Mucosa of descending colon (tissue), 3 donors: Measurements from ENCODE around the gene GLIS1. TPM values are rescaled to one million over a fixed set of nuclear protein-coding genes. Genes with fewer than 3 reads are reported as not detected.

ENCODE experiments used
- ATAC-seq: fragments of 200-7000 bp; cut with Tn5 transposase; one replicate; pipeline ENCODE4 v1.9.1; 2020; ENCODE audit warnings: mild to moderate bottlenecking, moderate library complexity
- DNase-seq, 3 donors: peaks; one replicate each; pipeline ENCODE4 v3.0.0-alpha.2; 2020
- H3K36me3 ChIP-seq: fragments of 200-600 bp; one replicate; pipeline ENCODE4 v1.8.0; 2021; ENCODE audit warnings: low read depth, mild to moderate bottlenecking
- H3K4me1 ChIP-seq: fragments of 200-600 bp; one replicate; pipeline ENCODE4 v1.8.0; 2021; ENCODE audit warnings: low read depth, mild to moderate bottlenecking
- H3K4me3 ChIP-seq: fragments of 200-600 bp; one replicate; pipeline ENCODE4 v1.8.0; 2021; ENCODE audit warnings: mild to moderate bottlenecking
- H3K9me3 ChIP-seq: fragments of 200-600 bp; one replicate; pipeline ENCODE4 v1.8.0; 2021; ENCODE audit warnings: mild to moderate bottlenecking
- CTCF ChIP-seq: fragments of 200-600 bp; IDR thresholded peaks from one replicate; pipeline ENCODE4 v1.8.0; 2022; ENCODE audit warnings: antibody characterized with exemption, mild to moderate bottlenecking
- intact Hi-C, 2 donors: fragments of 100-400 bp; cut with DNase I in 1 of 2; cut with micrococcal nuclease in 1 of 2; formaldehyde crosslinking; loops; one replicate each; pipeline versions ENCODE4 v1.11.0 to v1.11.1; 2022; cut with DNase I, micrococcal nuclease
- total RNA-seq, 3 donors: library from RNA; stranded (reverse); fragmentation: NEBNext Ultra II Directional in 2 of 3; extraction: Animal tissue kit (Norgen Biotek cat#: 25700) in 2 of 3; gene quantifications; one replicate each; pipeline versions ENCODE4 v1.2.1 to v1.2.4, GENCODE V29; 2021 to 2023
- donor health status: DM: no; HTN: no; CAD: no; lungs with moderate emphysema.
- donor health status: DM: no; HTN: no; CAD: no.
- donor health status: DM: no; HTN: yes; CAD: no.

GLIS1 gene
- total RNA-seq, 3 donors from 2014 or later, result 0.09 to 0.24 (median 0.14) TPM

- Histone ChIP-seq H3K36me3 (no peaks in the 10 kb centered on the region), H3K4me3 (no peak overlapping the region), H3K4me1 (no peaks in the 10 kb centered on the region), H3K9me3 (no peaks in the 10 kb centered on the region)
- no peak for ATAC-seq
- no peak for TF ChIP-seq CTCF
- no peak for DNase-seq
- intact Hi-C loops, result no loop called here
Measured at GRCh38 chr1:53580739-53581475, 158.1 kb downstream of the GLIS1 start.

GRCh38 chr1:53580009-53580400 lies 159.0 kb downstream of the GLIS1 start:
- H3K36me3 ChIP-seq, result no peaks in the 10 kb centered on the region
- DNase-seq, result no peak
- H3K4me3 ChIP-seq, result no peak overlapping the region
- intact Hi-C loops, result no loop called here
- no peak for TF ChIP-seq CTCF
- H3K4me1 ChIP-seq, result no peaks in the 10 kb centered on the region
- ATAC-seq, result no peak
- no peaks in the 10 kb centered on the region for H3K9me3 ChIP-seq

GRCh38 chr1:53579221-53580008 lies 159.5 kb downstream of the GLIS1 start:
- DNase-seq (no peak), ATAC-seq (no peak)
- no peak for TF ChIP-seq CTCF
- intact Hi-C loops, result no loop called here
- H3K9me3 ChIP-seq, result no peaks in the 10 kb centered on the region
- H3K36me3 ChIP-seq, result no peaks in the 10 kb centered on the region
- no peak overlapping the region for H3K4me3 ChIP-seq
- no peaks in the 10 kb centered on the region for H3K4me1 ChIP-seq

- Histone ChIP-seq H3K36me3 (no peaks in the 10 kb centered on the region), H3K4me1 (no peaks in the 10 kb centered on the region), H3K9me3 (no peaks in the 10 kb centered on the region), H3K4me3 (no peak overlapping the region)
- no peak for ATAC-seq
- no peak for DNase-seq
- intact Hi-C loops, result no loop called here
- TF ChIP-seq CTCF, result no peak
Measured at GRCh38 chr1:53578358-53578757, 160.6 kb downstream of the GLIS1 start.

GRCh38 chr1:53577761-53578100 lies 161.2 kb downstream of the GLIS1 start:
- no peak for DNase-seq
- intact Hi-C loops, result no loop called here

More at GRCh38 chr1:53577761-53578100, 161.2 kb downstream of the GLIS1 start:
- Histone ChIP-seq H3K4me3 (no peak overlapping the region), H3K4me1 (no peaks in the 10 kb centered on the region), H3K9me3 (no peaks in the 10 kb centered on the region), H3K36me3 (no peaks in the 10 kb centered on the region)
- no peak for ATAC-seq
- no peak for TF ChIP-seq CTCF
